Caco-2 (cell line): ENCODE data around the gene ABCB1. TPM values are rescaled to one million over a fixed set of nuclear protein-coding genes. Genes with fewer than 3 reads are reported as not detected.

Source experiments
- BruUV-seq: library from RNA; stranded (reverse); fragments of 400-500 nt; replicated peaks from 2 replicates; lab custom pipeline; 2021; lab: Mats Ljungman, UMichigan
- CTCF ChIA-PET: fragments of 300-600 bp; sonication (Branson Sonifier 250); formaldehyde crosslinking; loops from one replicate; lab custom pipeline; 2022; ENCODE audit warnings: antibody characterized with exemption; lab: Charles Lee
- POLR2A ChIA-PET: fragments of 300-600 bp; sonication (Branson Sonifier 250); formaldehyde crosslinking; loops from one replicate; lab custom pipeline; 2022; ENCODE audit warnings: antibody characterized with exemption; lab: Charles Lee
- DNase-seq, 2 experiments: peaks; one replicate each; pipeline versions ENCODE4 v3.0.0 to v3.0.0-alpha.2; 2020 to 2022
- H3K27me3 ChIP-seq: replicated peaks from 2 replicates; pipeline ENCODE4 v1.6.0; 2011; ENCODE audit warnings: low read length; ENCODE audit not compliant: control insufficient read depth, insufficient read depth
- H3K36me3 ChIP-seq: 2 replicates; pipeline ENCODE4 v1.5.1; 2011; ENCODE audit warnings: low read length; ENCODE audit not compliant: control insufficient read depth, insufficient read depth
- H3K4me1 ChIP-seq: fragments of 250-450 bp; sonication (Bioruptor Pico); 2 replicates; pipeline ENCODE4 v1.5.1; 2020; ENCODE audit warnings: mild to moderate bottlenecking
- H3K4me3 ChIP-seq: 2 replicates; pipeline ENCODE4 v1.5.1; 2011; ENCODE audit warnings: low read depth, mild to moderate bottlenecking, control low read depth, low read length
- H3K9me3 ChIP-seq: fragments of 250-450 bp; sonication (Bioruptor Pico); 2 replicates; pipeline ENCODE4 v1.5.1; 2020; ENCODE audit warnings: mild to moderate bottlenecking, moderate library complexity
- H3K27ac Mint-ChIP-seq: one replicate; pipeline ENCODE4 v1.8.0; 2022; ENCODE audit warnings: mixed read lengths; ENCODE audit not compliant: unreplicated experiment
- H3K27me3 Mint-ChIP-seq: one replicate; pipeline ENCODE4 v1.8.0; 2022; ENCODE audit warnings: mixed read lengths; ENCODE audit not compliant: insufficient read depth, unreplicated experiment
- H3K36me3 Mint-ChIP-seq: one replicate; pipeline ENCODE4 v1.8.0; 2022; ENCODE audit warnings: mild to moderate bottlenecking, mixed read lengths; ENCODE audit not compliant: insufficient read depth, unreplicated experiment
- H3K4me1 Mint-ChIP-seq: one replicate; pipeline ENCODE4 v1.8.0; 2022; ENCODE audit warnings: low read depth, mixed read lengths; ENCODE audit not compliant: unreplicated experiment
- H3K4me3 Mint-ChIP-seq: one replicate; pipeline ENCODE4 v1.8.0; 2022; ENCODE audit warnings: mild to moderate bottlenecking, moderate library complexity, mixed read lengths; ENCODE audit not compliant: unreplicated experiment
- H3K9me3 Mint-ChIP-seq: one replicate; pipeline ENCODE4 v1.8.0; 2022; ENCODE audit warnings: mixed read lengths; ENCODE audit not compliant: unreplicated experiment
- CTCF ChIP-seq, 2 experiments: fragments of 200-600 bp in 1 of 2; IDR thresholded peaks; 1 replicate in 1 of 2; 2 replicates in 1 of 2; pipeline versions ENCODE4 v1.5.1 to v1.8.0; 2011 to 2022; ENCODE audit warnings: antibody characterized with exemption in 1 of 2, control low read depth in 1 of 2, inconsistent platforms in 1 of 2, low read depth in 1 of 2, low read length in 1 of 2, mild to moderate bottlenecking in 1 of 2, moderate library complexity in 1 of 2; ENCODE audit not compliant: insufficient read depth in 1 of 2, severe bottlenecking in 1 of 2, unreplicated experiment in 1 of 2
- intact Hi-C: fragments of 100-400 bp; cut with micrococcal nuclease; formaldehyde crosslinking; loops from one replicate; pipeline ENCODE4 v1.10.0; 2022; ENCODE audit not compliant: unreplicated experiment
- total RNA-seq: library from RNA; stranded (reverse); gene quantifications from 2 replicates; pipeline ENCODE4 v1.2.3, GENCODE V29; 2022

The ABCB1 gene
- total RNA-seq, 1 experiment from 2014 or later: 34.6 TPM

- BruUV-seq: no TSS peak
- peaks cover 15% of the 10 kb centered on the region for H3K4me1 ChIP-seq
Observed at GRCh38 chr7:87596136-87596535, 4.5 kb downstream of the ABCB1 start.

DNA sequence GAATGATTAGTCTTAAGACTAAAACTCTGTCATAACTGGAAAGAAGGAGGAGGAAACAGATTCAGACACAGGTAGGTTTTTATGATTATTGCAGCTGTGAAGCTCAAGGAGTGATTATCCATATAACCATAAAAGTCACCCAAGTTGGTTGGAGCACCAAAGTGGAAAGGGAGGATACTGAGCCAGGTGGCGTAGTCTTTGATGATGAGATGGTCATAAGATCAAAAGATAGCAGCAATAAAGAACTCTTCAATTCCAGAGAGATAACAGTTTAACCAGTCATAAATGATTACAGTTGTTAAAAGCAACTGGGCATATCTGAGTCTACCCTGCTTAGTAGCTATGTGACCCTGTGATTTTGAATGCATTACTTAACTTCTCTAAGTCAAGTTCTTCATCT lies 8.4 kb downstream of the ABCB1 start:
- no peaks in the 10 kb centered on the region; the same call in 1 of the 2 replicates for H3K27me3 ChIP-seq
- ChIA-PET CTCF (no interaction called here), POLR2A (interaction anchor here (0.9 kb wide), 1 partner anchor 9 kb away, joined by 3 read pairs; the partner anchor contains the start of gene ABCB1)
- Mint-ChIP-seq H3K9me3 (no peaks in the 10 kb centered on the region), H3K27ac (no peak overlapping the region), H3K4me1 (no peaks in the 10 kb centered on the region), H3K4me3 (no peak overlapping the region), H3K27me3 (no peaks in the 10 kb centered on the region), H3K36me3 (no peaks in the 10 kb centered on the region)
- H3K4me3 ChIP-seq: no peak overlapping the region
- H3K36me3 ChIP-seq: no peaks in the 10 kb centered on the region
- peaks cover 15% of the 10 kb centered on the region for H3K4me1 ChIP-seq
- intact Hi-C loops: loop anchor here (2.0 kb wide), 1 partner anchor 27 kb away; no protein-coding TSS in a partner anchor
- no peak for TF ChIP-seq CTCF (IDR thresholded peaks at IDR 0.05; ENCODE audit: insufficient read depth in 1 of 2, low read depth in 1 of 2, low read length in 1 of 2, severe bottlenecking in 1 of 2, unreplicated experiment in 1 of 2)
- no peaks in the 10 kb centered on the region for H3K9me3 ChIP-seq
- DNase-seq: peak; percentile 22 to 62
- BruUV-seq: no TSS peak

More at GRCh38 chr7:87596136-87596535, 4.5 kb downstream of the ABCB1 start:
- Histone ChIP-seq H3K36me3 (no peaks in the 10 kb centered on the region), H3K9me3 (no peaks in the 10 kb centered on the region), H3K4me3 (no peak overlapping the region), H3K27me3 (no peaks in the 10 kb centered on the region; the same call in 1 of the 2 replicates)
- no peak overlapping the region for H3K4me3 Mint-ChIP-seq
- no peaks in the 10 kb centered on the region for H3K36me3 Mint-ChIP-seq
- no peaks in the 10 kb centered on the region for H3K4me1 Mint-ChIP-seq
- H3K27ac Mint-ChIP-seq: no peak overlapping the region
- ChIA-PET CTCF (no interaction called here), POLR2A (no interaction called here)
- peaks cover 10% of the 10 kb centered on the region for H3K27me3 Mint-ChIP-seq
- no peak for DNase-seq
- TF ChIP-seq CTCF (IDR thresholded peaks at IDR 0.05; ENCODE audit: insufficient read depth in 1 of 2, low read depth in 1 of 2, low read length in 1 of 2, severe bottlenecking in 1 of 2, unreplicated experiment in 1 of 2): no peak
- intact Hi-C loops: no loop called here
- H3K9me3 Mint-ChIP-seq: no peaks in the 10 kb centered on the region

DNA sequence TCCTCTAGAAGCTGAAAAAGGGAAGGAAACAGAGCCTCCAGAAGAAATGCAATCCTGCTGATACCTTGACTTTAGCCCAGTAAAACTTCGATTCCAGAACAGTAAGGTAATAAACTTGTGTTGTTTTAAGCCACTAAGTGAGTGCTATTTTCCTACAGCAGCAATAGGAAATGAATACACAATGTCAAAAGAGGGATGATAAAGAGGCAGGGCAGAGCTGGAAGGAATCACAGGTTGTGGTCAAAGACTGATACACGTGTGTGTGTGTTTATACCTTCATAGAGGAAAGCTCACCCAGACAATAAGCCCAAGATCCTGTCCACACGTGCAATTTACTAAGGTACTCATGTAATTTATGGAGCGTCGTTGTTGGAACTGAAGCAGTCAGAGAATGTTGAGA lies 9.5 kb downstream of the ABCB1 start:
- H3K9me3 ChIP-seq: no peaks in the 10 kb centered on the region
- DNase-seq: no peak
- H3K27me3 ChIP-seq: no peaks in the 10 kb centered on the region; the same call in 1 of the 2 replicates
- H3K9me3 Mint-ChIP-seq: no peaks in the 10 kb centered on the region
- H3K4me3 ChIP-seq: no peak overlapping the region
- CTCF ChIA-PET: no interaction called here
- no peak for TF ChIP-seq CTCF (IDR thresholded peaks at IDR 0.05; ENCODE audit: insufficient read depth in 1 of 2, low read depth in 1 of 2, low read length in 1 of 2, severe bottlenecking in 1 of 2, unreplicated experiment in 1 of 2)
- intact Hi-C loops: no loop called here
- H3K4me3 Mint-ChIP-seq: no peak overlapping the region
- peaks cover 15% of the 10 kb centered on the region for H3K4me1 ChIP-seq
- POLR2A ChIA-PET: no interaction called here
- BruUV-seq: no TSS peak
- H3K27me3 Mint-ChIP-seq: no peaks in the 10 kb centered on the region
- no peaks in the 10 kb centered on the region for H3K36me3 ChIP-seq
- H3K27ac Mint-ChIP-seq: no peak overlapping the region
- no peaks in the 10 kb centered on the region for H3K36me3 Mint-ChIP-seq
- H3K4me1 Mint-ChIP-seq: no peaks in the 10 kb centered on the region
